ENCODE data around the gene HAUS5. TPM values are rescaled to one million over a fixed set of nuclear protein-coding genes. Genes with fewer than 3 reads are reported as not detected.

HAUS5 gene
- total RNA-seq, 2 experiments from 2014 or later = 28.4 to 29.9 TPM

GRCh38 chr19:35618857-35619256, 6.3 kb downstream of the HAUS5 start:
- Mint-ChIP-seq H3K36me3 (ENCODE audit: low read depth) (peaks cover 26% of the 10 kb centered on the region), H3K4me1 (ENCODE audit: low read depth) (no peaks in the 10 kb centered on the region), H3K27me3 (no peaks in the 10 kb centered on the region), H3K27ac (no peak overlapping the region), H3K4me3 (no peak overlapping the region), H3K9me3 (no peaks in the 10 kb centered on the region)
- H3K36me3 ChIP-seq (ENCODE audit: insufficient read depth, low read length) = peaks cover 36% of the 10 kb centered on the region
- H3K27ac ChIP-seq (ENCODE audit: low read depth in 1 of 2, low read length in 2 of 2) = no peak overlapping the region
- intact Hi-C loops (cut with DNase I, micrococcal nuclease) = no loop called here
- H3K4me3 ChIP-seq (ENCODE audit: low read length) = no peak overlapping the region
- ATAC-seq (ENCODE audit: poor library complexity) (no peak), DNase-seq (no peak)
- no peaks in the 10 kb centered on the region for H3K27me3 ChIP-seq (ENCODE audit: control insufficient read depth in 1 of 2, insufficient read depth in 2 of 2, low read length in 2 of 2)
- no peaks in the 10 kb centered on the region for H3K4me1 ChIP-seq (ENCODE audit: insufficient read depth, low read length)
- H3K9me3 ChIP-seq (ENCODE audit: control insufficient read depth in 1 of 2, insufficient read depth in 1 of 2, low read length in 2 of 2) = no peaks in the 10 kb centered on the region
- ChIA-PET POLR2A (no interaction called here), CTCF (no interaction called here)
- TF ChIP-seq CTCF (IDR thresholded peaks at IDR 0.05) = no peak

- Histone ChIP-seq H3K36me3 (ENCODE audit: insufficient read depth, low read length) (peaks cover 36% of the 10 kb centered on the region), H3K4me3 (ENCODE audit: low read length) (no peak overlapping the region), H3K4me1 (ENCODE audit: insufficient read depth, low read length) (no peaks in the 10 kb centered on the region), H3K27me3 (ENCODE audit: control insufficient read depth in 1 of 2, insufficient read depth in 2 of 2, low read length in 2 of 2) (no peaks in the 10 kb centered on the region), H3K9me3 (ENCODE audit: control insufficient read depth in 1 of 2, insufficient read depth in 1 of 2, low read length in 2 of 2) (no peaks in the 10 kb centered on the region), H3K27ac (ENCODE audit: low read depth in 1 of 2, low read length in 2 of 2) (no peak overlapping the region)
- Mint-ChIP-seq H3K4me1 (ENCODE audit: low read depth) (no peaks in the 10 kb centered on the region), H3K27ac (no peak overlapping the region), H3K9me3 (no peaks in the 10 kb centered on the region), H3K27me3 (no peaks in the 10 kb centered on the region), H3K36me3 (ENCODE audit: low read depth) (peaks cover 26% of the 10 kb centered on the region), H3K4me3 (no peak overlapping the region)
- DNase-seq (no peak), ATAC-seq (ENCODE audit: poor library complexity) (no peak)
- no peak for TF ChIP-seq CTCF (IDR thresholded peaks at IDR 0.05)
- ChIA-PET POLR2A (no interaction called here), CTCF (no interaction called here)
- intact Hi-C loops (cut with DNase I, micrococcal nuclease) = no loop called here
These were observed 6.9 kb downstream of the HAUS5 start for GRCh38 chr19:35619290-35619923.

DNA sequence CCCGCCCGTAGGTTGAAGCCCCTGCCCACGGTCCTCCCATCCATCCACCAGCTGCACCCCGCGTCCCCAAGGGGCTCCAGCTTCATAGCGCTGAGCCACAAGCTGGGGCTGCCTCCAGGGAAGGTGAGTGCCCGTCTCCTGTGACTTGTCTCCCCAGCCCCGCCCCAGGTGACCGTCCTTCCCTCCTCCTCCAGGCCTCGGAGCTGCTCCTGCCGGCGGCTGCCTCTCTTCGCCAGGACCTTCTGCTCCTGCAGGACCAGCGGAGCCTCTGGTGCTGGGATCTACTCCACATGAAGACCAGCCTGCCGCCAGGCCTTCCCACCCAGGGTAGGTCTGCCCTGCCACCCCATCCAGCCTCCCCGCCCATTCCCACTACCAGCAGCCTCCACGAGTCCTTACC, 7.5 kb downstream of the HAUS5 start:
- H3K36me3 Mint-ChIP-seq (ENCODE audit: low read depth) = peaks cover 26% of the 10 kb centered on the region
- H3K4me1 Mint-ChIP-seq (ENCODE audit: low read depth) = no peaks in the 10 kb centered on the region
- no peaks in the 10 kb centered on the region for H3K4me1 ChIP-seq (ENCODE audit: insufficient read depth, low read length)
- no peaks in the 10 kb centered on the region for H3K27me3 Mint-ChIP-seq
- H3K27ac ChIP-seq (ENCODE audit: low read depth in 1 of 2, low read length in 2 of 2) = no peak overlapping the region
- ChIA-PET CTCF (no interaction called here), POLR2A (interaction anchor here (1.6 kb wide), 1 partner anchor 28 kb away, joined by 4 read pairs; the partner anchor contains the start of gene COX6B1)
- DNase-seq (no peak), ATAC-seq (ENCODE audit: poor library complexity) (no peak)
- intact Hi-C loops (cut with DNase I, micrococcal nuclease) = no loop called here
- H3K9me3 Mint-ChIP-seq = no peaks in the 10 kb centered on the region
- H3K9me3 ChIP-seq (ENCODE audit: control insufficient read depth in 1 of 2, insufficient read depth in 1 of 2, low read length in 2 of 2) = no peaks in the 10 kb centered on the region
- H3K4me3 ChIP-seq (ENCODE audit: low read length) = no peak overlapping the region
- H3K36me3 ChIP-seq (ENCODE audit: insufficient read depth, low read length) = peaks cover 35% of the 10 kb centered on the region
- H3K27me3 ChIP-seq (ENCODE audit: control insufficient read depth in 1 of 2, insufficient read depth in 2 of 2, low read length in 2 of 2) = no peaks in the 10 kb centered on the region
- no peak overlapping the region for H3K27ac Mint-ChIP-seq
- TF ChIP-seq CTCF (IDR thresholded peaks at IDR 0.05) = no peak
- H3K4me3 Mint-ChIP-seq = no peak overlapping the region
